Measurements from ENCODE around the gene UTP15.

UTP15 gene

GRCh38 chr5:73545403-73545779 lies 20.2 kb upstream of the UTP15 start:
- H3K4me1 ChIP-seq (ENCODE audit: control insufficient read depth, insufficient read depth, low read depth, low read length), result no peaks in the 10 kb centered on the region
- no peak overlapping the region for H2BK120ac ChIP-seq (ENCODE audit: low read depth, low read length)
- H4K8ac ChIP-seq (ENCODE audit: low read length), result no peak overlapping the region
- H3K9ac ChIP-seq (ENCODE audit: low read length), result no peak overlapping the region
- no peak overlapping the region for H4K91ac ChIP-seq (ENCODE audit: low read length)
- no peak overlapping the region for H3K14ac ChIP-seq (ENCODE audit: low read length in 2 of 2)
- no peak overlapping the region for H2AK5ac ChIP-seq (ENCODE audit: low read length, severe bottlenecking)
- no peak overlapping the region for H2BK5ac ChIP-seq (ENCODE audit: low read depth, low read length, poor library complexity, severe bottlenecking)
- no peak overlapping the region for H3K27ac ChIP-seq (ENCODE audit: low read length, poor library complexity, severe bottlenecking)
- no peak overlapping the region for H3K18ac ChIP-seq (ENCODE audit: low read depth in 1 of 2, low read length in 2 of 2)
- H3K9me3 ChIP-seq (ENCODE audit: control insufficient read depth, low read length), result no peaks in the 10 kb centered on the region
- H3K4me2 ChIP-seq (ENCODE audit: low read length, poor library complexity, severe bottlenecking), result no peak overlapping the region
- WGBS, result 100% methylated on average over 1 of the region's 1 CpG
- DNase-seq, result no peak
- H3K27me3 ChIP-seq (ENCODE audit: control insufficient read depth in 1 of 2, insufficient read depth in 1 of 2, low read length in 2 of 2), result peaks cover 0 to 6% of the 10 kb centered on the region in 2 experiments
- H2BK15ac ChIP-seq (ENCODE audit: low read depth, poor library complexity, severe bottlenecking), result no peak overlapping the region
- H2AFZ ChIP-seq (ENCODE audit: low read depth, low read length), result no peak overlapping the region
- H2BK12ac ChIP-seq (ENCODE audit: low read length in 2 of 2), result no peak overlapping the region
- H3K36me3 ChIP-seq (ENCODE audit: control insufficient read depth in 1 of 2, insufficient read depth in 2 of 2, low read depth in 1 of 2, low read length in 2 of 2), result no peaks in the 10 kb centered on the region
- H3K4ac ChIP-seq (ENCODE audit: low read depth in 1 of 2, low read length in 2 of 2), result no peak overlapping the region
- no peak overlapping the region for H3K23ac ChIP-seq (ENCODE audit: low read length in 2 of 2)
- H3K79me1 ChIP-seq (replicated peaks; ENCODE audit: low read length, poor library complexity, severe bottlenecking), result no peaks in the 10 kb centered on the region
- no peak overlapping the region for H3K4me3 ChIP-seq (ENCODE audit: insufficient read depth in 1 of 2, low read depth in 1 of 2, low read length in 2 of 2)

GRCh38 chr5:73550016-73550415 lies 15.5 kb upstream of the UTP15 start:
- H2BK120ac ChIP-seq (ENCODE audit: low read depth, low read length), result no peak overlapping the region
- no peak overlapping the region for H4K91ac ChIP-seq (ENCODE audit: low read length)
- H3K79me1 ChIP-seq (replicated peaks; ENCODE audit: low read length, poor library complexity, severe bottlenecking), result no peaks in the 10 kb centered on the region
- H3K9ac ChIP-seq (ENCODE audit: low read length), result no peak overlapping the region
- H2AFZ ChIP-seq (ENCODE audit: low read depth, low read length), result no peak overlapping the region
- H3K27me3 ChIP-seq (ENCODE audit: control insufficient read depth in 1 of 2, insufficient read depth in 1 of 2, low read length in 2 of 2), result no peaks in the 10 kb centered on the region
- H3K9me3 ChIP-seq (ENCODE audit: control insufficient read depth, low read length), result no peaks in the 10 kb centered on the region
- no peak overlapping the region for H3K23ac ChIP-seq (ENCODE audit: low read length in 2 of 2)
- no peak overlapping the region for H2BK12ac ChIP-seq (ENCODE audit: low read length in 2 of 2)
- H3K27ac ChIP-seq (ENCODE audit: low read length, poor library complexity, severe bottlenecking), result no peak overlapping the region
- H3K4ac ChIP-seq (ENCODE audit: low read depth in 1 of 2, low read length in 2 of 2), result no peak overlapping the region
- H2BK15ac ChIP-seq (ENCODE audit: low read depth, poor library complexity, severe bottlenecking), result no peak overlapping the region
- H3K14ac ChIP-seq (ENCODE audit: low read length in 2 of 2), result no peak overlapping the region
- H3K36me3 ChIP-seq (ENCODE audit: control insufficient read depth in 1 of 2, insufficient read depth in 2 of 2, low read depth in 1 of 2, low read length in 2 of 2), result peaks cover 4 to 32% of the 10 kb centered on the region in 2 experiments
- no peak overlapping the region for H3K4me3 ChIP-seq (ENCODE audit: insufficient read depth in 1 of 2, low read depth in 1 of 2, low read length in 2 of 2)
- DNase-seq, result no peak
- no peak overlapping the region for H2AK5ac ChIP-seq (ENCODE audit: low read length, severe bottlenecking)
- no peak overlapping the region for H2BK5ac ChIP-seq (ENCODE audit: low read depth, low read length, poor library complexity, severe bottlenecking)
- H3K4me2 ChIP-seq (ENCODE audit: low read length, poor library complexity, severe bottlenecking), result no peak overlapping the region
- no peaks in the 10 kb centered on the region for H3K4me1 ChIP-seq (ENCODE audit: control insufficient read depth, insufficient read depth, low read depth, low read length)
- H4K8ac ChIP-seq (ENCODE audit: low read length), result no peak overlapping the region
- H3K18ac ChIP-seq (ENCODE audit: low read depth in 1 of 2, low read length in 2 of 2), result no peak overlapping the region
- no CpG with 5 or more reads among the region's 1 CpG for WGBS

DNA sequence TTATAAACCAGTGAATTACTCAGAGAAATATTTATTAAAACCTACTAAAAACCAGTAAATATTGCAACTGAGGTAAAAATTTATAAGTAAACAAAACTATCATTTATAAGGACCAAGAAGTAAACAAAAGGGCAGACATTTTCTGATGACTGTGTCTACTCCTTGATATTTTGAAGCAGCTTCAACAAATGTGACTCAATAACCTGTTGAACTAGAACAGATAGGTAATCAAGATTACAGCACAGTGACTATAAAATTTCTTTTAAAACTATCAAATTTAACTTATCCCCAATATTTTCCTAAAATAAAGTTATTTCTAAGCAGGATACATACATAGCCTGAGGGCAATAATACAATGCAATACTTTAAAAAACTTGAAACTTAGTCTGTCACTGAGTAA lies 12.9 kb upstream of the UTP15 start:
- Histone ChIP-seq H4K91ac (ENCODE audit: low read length) (no peak overlapping the region), H2BK12ac (ENCODE audit: low read length in 2 of 2) (no peak overlapping the region), H2AFZ (ENCODE audit: low read depth, low read length) (no peak overlapping the region), H3K79me1 (replicated peaks; ENCODE audit: low read length, poor library complexity, severe bottlenecking) (no peaks in the 10 kb centered on the region), H2BK5ac (ENCODE audit: low read depth, low read length, poor library complexity, severe bottlenecking) (no peak overlapping the region), H3K36me3 (ENCODE audit: control insufficient read depth in 1 of 2, insufficient read depth in 2 of 2, low read depth in 1 of 2, low read length in 2 of 2) (peaks cover 4 to 57% of the 10 kb centered on the region in 2 experiments), H3K27ac (ENCODE audit: low read length, poor library complexity, severe bottlenecking) (no peak overlapping the region), H2BK15ac (ENCODE audit: low read depth, poor library complexity, severe bottlenecking) (no peak overlapping the region), H3K14ac (ENCODE audit: low read length in 2 of 2) (no peak overlapping the region), H3K4me3 (ENCODE audit: insufficient read depth in 1 of 2, low read depth in 1 of 2, low read length in 2 of 2) (no peak overlapping the region), H3K18ac (ENCODE audit: low read depth in 1 of 2, low read length in 2 of 2) (no peak overlapping the region), H2BK120ac (ENCODE audit: low read depth, low read length) (no peak overlapping the region), H3K9me3 (ENCODE audit: control insufficient read depth, low read length) (no peaks in the 10 kb centered on the region), H3K4me2 (ENCODE audit: low read length, poor library complexity, severe bottlenecking) (no peak overlapping the region), H3K4ac (ENCODE audit: low read depth in 1 of 2, low read length in 2 of 2) (no peak overlapping the region), H3K23ac (ENCODE audit: low read length in 2 of 2) (no peak overlapping the region), H3K27me3 (ENCODE audit: control insufficient read depth in 1 of 2, insufficient read depth in 1 of 2, low read length in 2 of 2) (no peaks in the 10 kb centered on the region), H3K9ac (ENCODE audit: low read length) (no peak overlapping the region), H2AK5ac (ENCODE audit: low read length, severe bottlenecking) (no peak overlapping the region), H3K4me1 (ENCODE audit: control insufficient read depth, insufficient read depth, low read depth, low read length) (no peaks in the 10 kb centered on the region), H4K8ac (ENCODE audit: low read length) (no peak overlapping the region)
- no peak for DNase-seq

- Histone ChIP-seq H3K4me1 (ENCODE audit: control insufficient read depth, insufficient read depth, low read depth, low read length) (no peaks in the 10 kb centered on the region), H3K27ac (ENCODE audit: low read length, poor library complexity, severe bottlenecking) (no peak overlapping the region), H3K14ac (ENCODE audit: low read length in 2 of 2) (no peak overlapping the region), H3K4me2 (ENCODE audit: low read length, poor library complexity, severe bottlenecking) (no peak overlapping the region), H3K23ac (ENCODE audit: low read length in 2 of 2) (no peak overlapping the region), H4K8ac (ENCODE audit: low read length) (no peak overlapping the region), H3K4me3 (ENCODE audit: insufficient read depth in 1 of 2, low read depth in 1 of 2, low read length in 2 of 2) (no peak overlapping the region), H3K9ac (ENCODE audit: low read length) (no peak overlapping the region), H3K27me3 (ENCODE audit: control insufficient read depth in 1 of 2, insufficient read depth in 1 of 2, low read length in 2 of 2) (no peaks in the 10 kb centered on the region), H3K79me1 (replicated peaks; ENCODE audit: low read length, poor library complexity, severe bottlenecking) (no peaks in the 10 kb centered on the region), H3K4ac (ENCODE audit: low read depth in 1 of 2, low read length in 2 of 2) (no peak overlapping the region), H4K91ac (ENCODE audit: low read length) (no peak overlapping the region), H2BK15ac (ENCODE audit: low read depth, poor library complexity, severe bottlenecking) (no peak overlapping the region), H3K18ac (ENCODE audit: low read depth in 1 of 2, low read length in 2 of 2) (no peak overlapping the region), H2AK5ac (ENCODE audit: low read length, severe bottlenecking) (no peak overlapping the region), H3K36me3 (ENCODE audit: control insufficient read depth in 1 of 2, insufficient read depth in 2 of 2, low read depth in 1 of 2, low read length in 2 of 2) (peaks cover 4 to 88% of the 10 kb centered on the region in 2 experiments), H2BK120ac (ENCODE audit: low read depth, low read length) (no peak overlapping the region), H2AFZ (ENCODE audit: low read depth, low read length) (no peak overlapping the region), H3K9me3 (ENCODE audit: control insufficient read depth, low read length) (no peaks in the 10 kb centered on the region), H2BK12ac (ENCODE audit: low read length in 2 of 2) (no peak overlapping the region), H2BK5ac (ENCODE audit: low read depth, low read length, poor library complexity, severe bottlenecking) (no peak overlapping the region)
- no peak for DNase-seq
- WGBS, result 100% methylated on average over 1 of the region's 1 CpG
Measured at GRCh38 chr5:73558950-73559349, 6.6 kb upstream of the UTP15 start.
